ENCODE results near the gene AK1. TPM values are rescaled to one million over a fixed set of nuclear protein-coding genes. Genes with fewer than 3 reads are reported as not detected.

The AK1 gene
- total and polyA plus RNA-seq, 2 donors (not counting 3 experiments of a cell fraction or from before 2014, with no cell fraction given): 115 to 148 TPM

GRCh38 chr9:127908660-127908926 is 31.1 kb upstream of the AK1 start:
- no TSS peak for BruUV-seq (replicated peaks)
- no peak for DNase-seq (ENCODE audit: low read depth, low spot score)
- ChIA-PET POLR2A (no interaction called here), CTCF (no interaction called here)
- H3K27me3 ChIP-seq (ENCODE audit: control insufficient read depth in 2 of 2, insufficient read depth in 2 of 2, low read length in 2 of 2): no peaks in the 10 kb centered on the region
- H3K79me2 ChIP-seq (ENCODE audit: control insufficient read depth, insufficient read depth, low read length): no peaks in the 10 kb centered on the region
- H2AFZ ChIP-seq (ENCODE audit: low read depth, low read length): no peak overlapping the region
- dilution Hi-C loops (cut with MboI; ENCODE audit: extremely low pct_ligation_motif_present, low sequenced_read_pairs): no loop called here
- peaks cover 0 to 22% of the 10 kb centered on the region in 2 experiments for H3K36me3 ChIP-seq (ENCODE audit: control insufficient read depth in 2 of 2, extremely low read depth in 1 of 2, insufficient read depth in 2 of 2, low read length in 2 of 2)
- H3K9ac ChIP-seq (replicated peaks; ENCODE audit: extremely low read depth, insufficient read depth, low read length): no peak overlapping the region
- no peaks in the 10 kb centered on the region for H3K9me1 ChIP-seq (replicated peaks; ENCODE audit: control insufficient read depth, extremely low read depth, insufficient read depth, low read length)
- H4K20me1 ChIP-seq (replicated peaks; ENCODE audit: control insufficient read depth, extremely low read depth, insufficient read depth, low read length): no peaks in the 10 kb centered on the region
- FAIRE-seq: no peak
- intact Hi-C loops (cut with micrococcal nuclease): no loop called here
- no peak overlapping the region for H3K4me3 ChIP-seq (replicated peaks in 1 of 3; ENCODE audit: insufficient read depth in 1 of 3, low read depth in 1 of 3, low read length in 3 of 3)
- no peaks in the 10 kb centered on the region for H3K9me3 ChIP-seq (replicated peaks; ENCODE audit: control insufficient read depth, insufficient read depth, low read length)
- H3K4me2 ChIP-seq (ENCODE audit: insufficient read depth, low read length): no peak overlapping the region
- H3K4me1 ChIP-seq (ENCODE audit: control insufficient read depth, extremely low read depth, insufficient read depth, low read length): peaks cover 35% of the 10 kb centered on the region
- no peak overlapping the region for H3K27ac ChIP-seq (ENCODE audit: insufficient read depth, low read depth, low read length)
- TF ChIP-seq FOS (IDR thresholded peaks at IDR 0.05; ENCODE audit: borderline replicate concordance, insufficient read depth, low read length): no peak
- TF ChIP-seq JUN (IDR thresholded peaks at IDR 0.05; ENCODE audit: borderline replicate concordance, insufficient read depth, insufficient read length, low read depth): no peak
- TF ChIP-seq GATA2 (IDR thresholded peaks at IDR 0.05; ENCODE audit: insufficient read depth, insufficient read length, low read depth, low read length): no peak

GRCh38 chr9:127907867-127908659 is 30.6 kb upstream of the AK1 start:
- dilution Hi-C loops (cut with MboI; ENCODE audit: extremely low pct_ligation_motif_present, low sequenced_read_pairs) (no loop called here), intact Hi-C loops (cut with micrococcal nuclease) (no loop called here)
- H3K79me2 ChIP-seq (ENCODE audit: control insufficient read depth, insufficient read depth, low read length): no peaks in the 10 kb centered on the region
- DNase-seq (ENCODE audit: low read depth, low spot score) (no peak), FAIRE-seq (no peak)
- no peak for TF ChIP-seq POLR2A (IDR thresholded peaks at IDR 0.05; ENCODE audit: low read depth, low read length)
- H3K9ac ChIP-seq (replicated peaks; ENCODE audit: extremely low read depth, insufficient read depth, low read length): no peak overlapping the region
- H4K20me1 ChIP-seq (replicated peaks; ENCODE audit: control insufficient read depth, extremely low read depth, insufficient read depth, low read length): no peaks in the 10 kb centered on the region
- no peak overlapping the region for H3K4me2 ChIP-seq (ENCODE audit: insufficient read depth, low read length)
- no TSS peak for BruUV-seq (replicated peaks)
- peaks cover 40% of the 10 kb centered on the region for H3K4me1 ChIP-seq (ENCODE audit: control insufficient read depth, extremely low read depth, insufficient read depth, low read length)
- no peak overlapping the region for H3K4me3 ChIP-seq (replicated peaks in 1 of 3; ENCODE audit: insufficient read depth in 1 of 3, low read depth in 1 of 3, low read length in 3 of 3)
- no peak overlapping the region for H2AFZ ChIP-seq (ENCODE audit: low read depth, low read length)
- H3K27me3 ChIP-seq (ENCODE audit: control insufficient read depth in 2 of 2, insufficient read depth in 2 of 2, low read length in 2 of 2): no peaks in the 10 kb centered on the region
- POLR2A ChIA-PET: no interaction called here
- no peaks in the 10 kb centered on the region for H3K9me1 ChIP-seq (replicated peaks; ENCODE audit: control insufficient read depth, extremely low read depth, insufficient read depth, low read length)
- no peaks in the 10 kb centered on the region for H3K9me3 ChIP-seq (replicated peaks; ENCODE audit: control insufficient read depth, insufficient read depth, low read length)
- H3K36me3 ChIP-seq (ENCODE audit: control insufficient read depth in 2 of 2, extremely low read depth in 1 of 2, insufficient read depth in 2 of 2, low read length in 2 of 2): peaks cover 0 to 21% of the 10 kb centered on the region in 2 experiments
- no peak overlapping the region for H3K27ac ChIP-seq (ENCODE audit: insufficient read depth, low read depth, low read length)
- CTCF ChIA-PET: no interaction called here

Data from endothelial cell of umbilical vein (primary cell).